Activated CD8-positive, alpha-beta T cell treated with anti-CD3 and anti-CD28 coated beads for 36 hours (primary cell): ENCODE results near the gene PCDHGC3. TPM values are rescaled to one million over a fixed set of nuclear protein-coding genes. Genes with fewer than 3 reads are reported as not detected.

Experiments used
- ATAC-seq: fragments of 200-7000 bp; cut with Tn5 transposase; one replicate; pipeline ENCODE4 v1.10.0; 2021; ENCODE audit warnings: mild to moderate bottlenecking, moderate library complexity
- CTCF ChIA-PET: fragments of 350-600 bp; sonication (Branson Sonifier 250); formaldehyde crosslinking; loops from one replicate; lab custom pipeline; 2021; ENCODE audit warnings: antibody characterized with exemption; lab: Charles Lee
- POLR2A ChIA-PET: fragments of 350-600 bp; sonication (Branson Sonifier 250); formaldehyde crosslinking; loops from one replicate; lab custom pipeline; 2021; ENCODE audit warnings: antibody characterized with exemption; lab: Charles Lee
- DNase-seq: peaks from one replicate; pipeline ENCODE4 v3.0.0-alpha.2; 2020
- H3K27ac Mint-ChIP-seq: one replicate; pipeline ENCODE4 v1.8.0; 2021; ENCODE audit warnings: mild to moderate bottlenecking, mixed read lengths
- H3K27me3 Mint-ChIP-seq: one replicate; pipeline ENCODE4 v1.8.0; 2021; ENCODE audit warnings: mixed read lengths
- H3K36me3 Mint-ChIP-seq: one replicate; pipeline ENCODE4 v1.8.0; 2021; ENCODE audit warnings: low read depth, mixed read lengths
- H3K4me1 Mint-ChIP-seq: one replicate; pipeline ENCODE4 v1.8.0; 2021; ENCODE audit warnings: low read depth, mixed read lengths
- H3K4me3 Mint-ChIP-seq: one replicate; pipeline ENCODE4 v1.8.0; 2021; ENCODE audit warnings: mild to moderate bottlenecking, moderate library complexity, mixed read lengths
- H3K9me3 Mint-ChIP-seq: one replicate; pipeline ENCODE4 v1.8.0; 2021; ENCODE audit warnings: mixed read lengths
- CTCF ChIP-seq: fragments of 200-600 bp; IDR thresholded peaks from one replicate; pipeline ENCODE4 v1.8.0; 2022; ENCODE audit warnings: antibody characterized with exemption, mild to moderate bottlenecking
- intact Hi-C: fragments of 100-400 bp; cut with micrococcal nuclease; formaldehyde crosslinking; loops from one replicate; pipeline ENCODE4 v1.10.0; 2022
- total RNA-seq, 2 experiments: library from RNA; stranded (reverse); gene quantifications; one replicate each; pipeline ENCODE4 v1.2.3, GENCODE V29; 2021

Gene PCDHGC3
- total RNA-seq, 2 experiments from 2014 or later: not detected

GRCh38 chr5:141523991-141524390 lies 48.2 kb downstream of the PCDHGC3 start:
- DNase-seq (no peak), ATAC-seq (no peak)
- TF ChIP-seq CTCF: no peak
- H3K4me1 Mint-ChIP-seq: peaks cover 44% of the 10 kb centered on the region
- ChIA-PET POLR2A (interaction anchor here (2.5 kb wide), 1 partner anchor 10 kb away, joined by 14 read pairs; no protein-coding TSS in a partner anchor), CTCF (interaction anchor here (0.6 to 8.3 kb wide), 30 partner anchors 9 to 438 kb away, joined by 3 to 122 read pairs (median 5); partner anchors contain the start of genes PCDHB9, PCDHGA10, PCDHGA11 and PCDHGA12)
- H3K27me3 Mint-ChIP-seq: no peaks in the 10 kb centered on the region
- peaks cover 80% of the 10 kb centered on the region for H3K36me3 Mint-ChIP-seq
- intact Hi-C loops: no loop called here
- no peaks in the 10 kb centered on the region for H3K9me3 Mint-ChIP-seq
- no peak overlapping the region for H3K27ac Mint-ChIP-seq
- no peak overlapping the region for H3K4me3 Mint-ChIP-seq

- intact Hi-C loops: no loop called here
- Mint-ChIP-seq H3K27ac (peak overlapping the region; percentile 56), H3K36me3 (peaks cover 72% of the 10 kb centered on the region), H3K4me3 (no peak overlapping the region), H3K9me3 (no peaks in the 10 kb centered on the region), H3K4me1 (peaks cover 44% of the 10 kb centered on the region), H3K27me3 (no peaks in the 10 kb centered on the region)
- POLR2A ChIA-PET: interaction anchor here (0.6 to 2.5 kb wide), 2 partner anchors 11 to 25 kb away, joined by 3 to 14 read pairs; no protein-coding TSS in a partner anchor
- CTCF ChIA-PET: interaction anchor here (1.0 to 8.3 kb wide), 28 partner anchors 9 to 439 kb away, joined by 3 to 122 read pairs (median 5); partner anchors contain the start of genes PCDHB9, PCDHGA10, PCDHGA11 and PCDHGA12
- peak; percentile 54 for DNase-seq
- ATAC-seq: peak; percentile 72
- peak; percentile 99 for TF ChIP-seq CTCF
These were observed 49.1 kb downstream of the PCDHGC3 start for GRCh38 chr5:141524604-141525597.

GRCh38 chr5:141525653-141526052 lies 49.9 kb downstream of the PCDHGC3 start:
- no peak for TF ChIP-seq CTCF
- ATAC-seq: no peak
- peaks cover 65% of the 10 kb centered on the region for H3K36me3 Mint-ChIP-seq
- intact Hi-C loops: no loop called here
- H3K9me3 Mint-ChIP-seq: no peaks in the 10 kb centered on the region
- no peaks in the 10 kb centered on the region for H3K27me3 Mint-ChIP-seq
- POLR2A ChIA-PET: interaction anchor here (0.6 kb wide), 1 partner anchor 24 kb away, joined by 3 read pairs; no protein-coding TSS in a partner anchor
- CTCF ChIA-PET: interaction anchor here (0.6 to 8.3 kb wide), 12 partner anchors 8 to 176 kb away, joined by 3 to 122 read pairs (median 6); partner anchors contain the start of genes PCDHGA10, PCDHGA12, PCDHGB1 and PCDHGB5
- no peak overlapping the region for H3K4me3 Mint-ChIP-seq
- peak overlapping the region; percentile 56 for H3K27ac Mint-ChIP-seq
- no peak for DNase-seq
- peaks cover 42% of the 10 kb centered on the region for H3K4me1 Mint-ChIP-seq

GRCh38 chr5:141527426-141527825 lies 51.7 kb downstream of the PCDHGC3 start:
- no peak for ATAC-seq
- ChIA-PET POLR2A (interaction anchor here (0.6 to 0.8 kb wide), 3 partner anchors 13 to 668 kb away, joined by 3 to 4 read pairs (median 3); no protein-coding TSS in a partner anchor), CTCF (interaction anchor here (0.6 to 2.5 kb wide), 8 partner anchors 15 to 340 kb away, joined by 3 to 10 read pairs (median 5); partner anchors contain the start of genes PCDHB9, PCDHGA11, PCDHGA12 and PCDHGB6)
- Mint-ChIP-seq H3K27me3 (no peaks in the 10 kb centered on the region), H3K27ac (no peak overlapping the region), H3K9me3 (no peaks in the 10 kb centered on the region), H3K4me3 (no peak overlapping the region), H3K4me1 (peaks cover 26% of the 10 kb centered on the region), H3K36me3 (peaks cover 49% of the 10 kb centered on the region)
- intact Hi-C loops: no loop called here
- DNase-seq: no peak
- no peak for TF ChIP-seq CTCF

Other genes starting within 250 kb of the PCDHGC3 start
- not detected for gene PCDHB15, start 230.6 kb upstream of the PCDHGC3 start, total RNA-seq
- gene SLC25A2, start 171.9 kb upstream of the PCDHGC3 start, total RNA-seq: under 1 TPM in 1 of 2 experiments, not detected in 1; 0.25 TPM
- 10 to 100 TPM; 56.2 to 58.1 TPM for gene TAF7, start 155.2 kb upstream of the PCDHGC3 start, total RNA-seq
- gene PCDHGA1, start 145.5 kb upstream of the PCDHGC3 start, total RNA-seq: under 1 TPM in 1 of 2 experiments, not detected in 1; 0.07 TPM
- gene PCDHGA2, start 137.2 kb upstream of the PCDHGC3 start, total RNA-seq: not detected
- not detected for gene PCDHGA3, start 132.1 kb upstream of the PCDHGC3 start, total RNA-seq
- not detected for gene PCDHGB1, start 125.9 kb upstream of the PCDHGC3 start, total RNA-seq
- not detected for gene PCDHGA4, start 120.9 kb upstream of the PCDHGC3 start, total RNA-seq
- under 1 TPM; 0.11 to 0.14 TPM for gene PCDHGB2, start 116.0 kb upstream of the PCDHGC3 start, total RNA-seq
- gene PCDHGA5, start 111.8 kb upstream of the PCDHGC3 start, total RNA-seq: not detected
- gene PCDHGB3, start 105.7 kb upstream of the PCDHGC3 start, total RNA-seq: under 1 TPM; 0.07 to 0.16 TPM
- gene PCDHGA6, start 102.1 kb upstream of the PCDHGC3 start, total RNA-seq: not detected
- not detected for gene PCDHGA7, start 93.2 kb upstream of the PCDHGC3 start, total RNA-seq
- gene PCDHGB4, start 88.3 kb upstream of the PCDHGC3 start, total RNA-seq: not detected
- gene PCDHGA8, start 83.3 kb upstream of the PCDHGC3 start, total RNA-seq: not detected
- under 1 TPM in 1 of 2 experiments, not detected in 1; 0.11 TPM for gene PCDHGB5, start 78.0 kb upstream of the PCDHGC3 start, total RNA-seq
- under 1 TPM in 1 of 2 experiments, not detected in 1; 0.09 TPM for gene PCDHGA9, start 73.2 kb upstream of the PCDHGC3 start, total RNA-seq
- under 1 TPM in 1 of 2 experiments, not detected in 1; 0.09 TPM for gene PCDHGB6, start 67.9 kb upstream of the PCDHGC3 start, total RNA-seq
- not detected for gene PCDHGA10, start 63.0 kb upstream of the PCDHGC3 start, total RNA-seq
- gene PCDHGB7, start 58.3 kb upstream of the PCDHGC3 start, total RNA-seq: not detected
- gene PCDHGA11, start 54.9 kb upstream of the PCDHGC3 start, total RNA-seq: not detected
- gene PCDHGA12, start 45.5 kb upstream of the PCDHGC3 start, total RNA-seq: not detected
- not detected for gene PCDHGC4, start 9.1 kb downstream of the PCDHGC3 start, total RNA-seq
- not detected for gene PCDHGC5, start 13.1 kb downstream of the PCDHGC3 start, total RNA-seq
- gene DIAPH1, start 143.0 kb downstream of the PCDHGC3 start, total RNA-seq: 100 to 1,000 TPM; 209 to 218 TPM
- gene HDAC3, start 160.9 kb downstream of the PCDHGC3 start, total RNA-seq: 10 to 100 TPM; 94.8 to 98.3 TPM
- 10 to 100 TPM; 31.4 to 35.6 TPM for gene RELL2, start 161.0 kb downstream of the PCDHGC3 start, total RNA-seq
- 10 to 100 TPM; 30.1 to 31.8 TPM for gene FCHSD1, start 175.5 kb downstream of the PCDHGC3 start, total RNA-seq
- gene ARAP3, start 206.3 kb downstream of the PCDHGC3 start, total RNA-seq: 1 to 10 TPM; 5.9 to 7.2 TPM